GM18511 (cell line): ENCODE results near the gene PPP1R37.
A peak's percentile ranks its signal among the peaks of the same experiment; 100 is the strongest.

Experiments
- ATAC-seq: cut with Tn5 transposase; IDR thresholded peaks from one replicate; pipeline ENCODE4 v1.9.1; 2021; ENCODE audit warnings: mild to moderate bottlenecking, moderate library complexity; ENCODE audit not compliant: unreplicated experiment

The PPP1R37 gene

GRCh38 chr19:45150751-45151281 is 57.8 kb downstream of the PPP1R37 start:
- no peak for ATAC-seq

DNA sequence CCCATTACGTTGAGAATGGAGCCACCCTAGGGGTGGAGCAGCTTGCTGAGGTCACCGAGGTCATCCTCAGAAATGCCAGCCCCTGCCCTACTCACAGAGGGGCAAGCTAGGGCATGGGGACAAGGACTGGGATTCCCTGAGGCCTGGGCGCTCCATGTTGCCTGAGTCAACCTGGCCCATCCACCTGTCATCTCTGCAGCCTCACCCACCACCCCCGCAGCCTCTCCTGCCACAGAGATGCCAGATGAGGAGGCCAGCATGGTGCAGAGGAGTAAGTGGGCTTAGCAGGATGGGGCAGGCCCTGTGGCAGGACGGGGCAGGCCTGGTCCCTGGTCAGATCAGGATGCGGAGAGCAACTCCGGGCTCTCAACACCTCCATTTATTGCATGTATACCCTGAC is 58.3 kb downstream of the PPP1R37 start:
- no peak for ATAC-seq

DNA sequence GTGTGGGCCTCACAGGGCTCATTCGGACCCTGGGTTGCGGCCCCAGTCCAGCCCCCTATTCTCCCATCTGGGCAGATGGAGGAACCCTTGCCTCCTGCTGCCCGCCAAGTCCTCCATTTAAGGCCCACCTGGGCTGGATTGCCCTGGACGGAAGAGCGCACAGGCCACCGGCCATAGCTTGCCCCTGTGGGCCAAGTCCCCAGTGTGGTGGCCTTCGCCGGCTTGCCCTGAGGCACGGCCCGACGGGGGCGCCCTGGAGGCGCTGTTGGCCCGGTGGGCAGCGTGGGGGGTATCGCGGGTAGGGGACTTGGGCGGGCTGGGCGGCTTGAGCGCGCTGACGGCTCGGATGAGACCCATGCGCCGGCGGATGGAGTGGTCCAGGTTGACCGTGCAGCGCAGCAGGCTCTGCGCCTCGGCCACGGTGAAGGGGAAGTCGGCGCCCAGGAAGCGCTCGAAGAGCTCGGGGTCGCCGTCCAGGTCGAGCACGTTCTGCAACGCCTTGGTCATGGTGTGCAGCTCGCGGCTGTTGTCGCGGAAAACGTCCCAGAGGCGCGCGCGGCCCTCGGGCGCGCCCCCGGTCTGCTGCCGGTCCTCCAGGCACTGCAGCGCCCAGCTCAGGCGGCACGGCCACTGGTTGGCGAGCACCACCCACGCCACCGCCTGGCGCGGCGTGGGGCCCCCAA is 59.0 kb downstream of the PPP1R37 start:
- ATAC-seq = no peak

DNA sequence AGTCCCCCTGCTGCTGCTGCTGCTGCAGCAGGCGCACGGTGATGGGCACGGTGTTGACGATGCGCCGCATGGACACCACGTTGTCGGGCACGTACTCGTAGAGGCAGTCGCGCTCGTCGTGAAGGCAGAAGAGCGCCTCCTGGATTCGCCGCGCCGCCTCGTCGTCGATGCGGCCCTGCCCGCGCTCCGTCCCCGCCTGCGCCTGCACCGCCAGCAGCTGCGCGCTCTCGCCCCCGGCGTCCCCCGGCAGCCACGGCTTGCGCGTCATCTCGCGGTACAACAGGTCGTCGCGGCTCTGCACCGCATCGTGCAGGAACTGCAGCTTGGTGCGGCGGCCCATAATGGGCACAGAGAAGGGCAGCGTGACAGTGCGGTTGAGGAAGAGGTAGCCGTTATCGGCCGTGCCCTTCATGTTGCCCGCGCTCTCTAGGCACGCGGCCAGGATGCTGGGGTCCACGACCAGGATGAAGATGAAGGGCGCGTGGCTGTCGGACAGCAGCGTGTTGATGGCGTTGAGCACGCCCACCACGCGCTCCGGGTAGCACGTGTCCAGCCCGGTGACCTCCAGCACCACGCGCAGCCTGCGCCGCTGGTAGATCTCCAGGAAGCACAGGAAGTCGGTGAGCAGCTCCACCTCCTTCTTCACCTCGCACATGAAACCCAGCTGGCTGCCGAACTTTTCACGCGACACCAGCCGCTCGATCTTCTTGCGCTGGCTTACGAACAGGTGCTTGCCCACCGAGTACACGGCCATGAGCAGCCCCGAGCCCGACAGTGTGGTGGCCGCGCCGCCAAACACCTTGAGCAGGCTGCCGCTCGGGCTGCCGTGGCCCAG is 59.7 kb downstream of the PPP1R37 start:
- peak; percentile 65 for ATAC-seq

GRCh38 chr19:45153339-45154063 is 60.5 kb downstream of the PPP1R37 start:
- ATAC-seq = peak; percentile 33

GRCh38 chr19:45154064-45154827 is 61.3 kb downstream of the PPP1R37 start:
- no peak for ATAC-seq

GRCh38 chr19:45156011-45156630 is 63.1 kb downstream of the PPP1R37 start:
- no peak for ATAC-seq

- ATAC-seq = no peak
These were observed 63.8 kb downstream of the PPP1R37 start for GRCh38 chr19:45156751-45157150.

GRCh38 chr19:45158503-45159209 is 65.7 kb downstream of the PPP1R37 start:
- ATAC-seq = no peak

DNA sequence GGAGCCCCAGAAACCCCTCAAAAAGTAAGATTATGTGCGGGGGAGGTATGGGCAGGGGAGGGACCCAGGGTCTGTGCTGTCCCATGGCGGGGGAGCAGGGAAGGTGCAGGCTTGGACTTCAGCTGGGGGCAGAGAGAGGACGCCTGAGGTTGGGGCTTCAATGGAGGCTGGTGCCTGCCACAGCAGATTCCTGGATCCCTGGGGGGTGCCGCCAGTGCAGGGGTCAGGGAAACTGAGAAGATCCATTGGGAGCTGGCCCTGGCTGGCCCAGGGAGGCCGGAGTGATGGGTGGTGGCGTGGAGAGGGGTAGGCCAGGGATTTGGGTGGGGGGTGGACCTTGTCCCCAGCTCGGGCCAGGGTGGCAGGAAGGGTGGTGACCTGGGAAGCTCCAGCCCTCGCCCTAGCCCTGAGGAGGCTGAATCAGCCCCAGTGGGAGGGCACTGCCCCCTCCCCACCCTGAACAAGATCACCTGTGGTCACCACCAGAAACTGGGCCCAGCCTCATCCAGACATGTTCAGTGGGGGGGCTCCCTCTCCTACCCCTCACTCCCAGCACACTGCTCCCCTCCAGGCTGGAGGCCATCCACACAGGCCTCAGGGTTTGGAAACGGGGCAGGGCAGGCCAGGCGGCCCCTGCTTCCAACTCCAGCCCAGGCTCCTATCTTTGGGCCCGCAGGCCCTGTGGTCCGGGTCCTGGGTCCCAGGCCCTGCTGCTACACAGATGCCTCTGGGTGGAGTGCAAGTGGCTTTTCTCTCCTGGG is 66.4 kb downstream of the PPP1R37 start:
- ATAC-seq = no peak

- no peak for ATAC-seq
These were observed 67.0 kb downstream of the PPP1R37 start for GRCh38 chr19:45159971-45160324.

DNA sequence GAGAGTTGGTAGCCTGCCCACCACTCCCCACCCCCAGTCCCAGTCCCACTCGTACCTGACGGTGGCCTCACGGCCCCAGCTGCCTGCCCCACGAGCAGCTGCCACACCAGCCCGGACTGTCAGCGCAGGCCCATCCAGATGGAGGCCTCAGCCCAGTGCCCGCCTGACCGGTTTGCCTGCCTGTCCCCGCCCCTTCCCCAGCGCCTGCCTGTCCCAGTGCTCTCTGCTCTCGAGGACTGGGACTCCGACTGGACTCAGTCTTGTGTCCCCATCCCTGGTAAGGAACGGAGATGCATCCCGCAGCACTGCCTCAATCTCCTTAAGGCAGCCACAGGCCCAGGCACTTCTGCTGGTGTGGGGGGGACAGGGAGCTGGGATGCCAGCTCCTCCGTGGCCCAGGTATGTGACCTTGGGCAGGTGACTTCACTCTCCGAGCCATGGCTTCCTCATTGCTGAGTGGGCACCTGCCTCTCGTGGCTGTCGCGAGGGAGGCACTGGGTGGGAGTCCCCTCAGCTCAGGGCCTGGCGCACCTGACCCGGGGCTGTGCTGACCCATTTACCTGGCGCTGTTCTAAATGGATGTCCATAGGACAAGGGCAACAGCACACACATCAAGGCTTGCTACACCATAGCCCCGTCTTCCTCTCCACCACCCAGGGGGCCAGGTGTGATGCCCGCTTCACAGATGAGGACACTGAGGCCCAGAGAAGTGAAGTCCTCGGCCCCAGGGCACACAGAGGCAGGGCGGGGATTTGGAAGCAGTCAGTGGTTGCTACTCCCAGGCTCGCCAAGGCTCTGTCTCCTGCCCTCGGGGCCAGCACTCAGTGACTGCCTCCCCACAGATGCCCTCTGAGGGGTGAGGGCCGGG is 68.1 kb downstream of the PPP1R37 start, which contains the start of gene NKPD1:
Gene NKPD1 (minus strand): TSS at position 113 of the 868 bp plus-strand sequence. CDS start 832 bp downstream, outside the sequence.
- no peak for ATAC-seq

DNA sequence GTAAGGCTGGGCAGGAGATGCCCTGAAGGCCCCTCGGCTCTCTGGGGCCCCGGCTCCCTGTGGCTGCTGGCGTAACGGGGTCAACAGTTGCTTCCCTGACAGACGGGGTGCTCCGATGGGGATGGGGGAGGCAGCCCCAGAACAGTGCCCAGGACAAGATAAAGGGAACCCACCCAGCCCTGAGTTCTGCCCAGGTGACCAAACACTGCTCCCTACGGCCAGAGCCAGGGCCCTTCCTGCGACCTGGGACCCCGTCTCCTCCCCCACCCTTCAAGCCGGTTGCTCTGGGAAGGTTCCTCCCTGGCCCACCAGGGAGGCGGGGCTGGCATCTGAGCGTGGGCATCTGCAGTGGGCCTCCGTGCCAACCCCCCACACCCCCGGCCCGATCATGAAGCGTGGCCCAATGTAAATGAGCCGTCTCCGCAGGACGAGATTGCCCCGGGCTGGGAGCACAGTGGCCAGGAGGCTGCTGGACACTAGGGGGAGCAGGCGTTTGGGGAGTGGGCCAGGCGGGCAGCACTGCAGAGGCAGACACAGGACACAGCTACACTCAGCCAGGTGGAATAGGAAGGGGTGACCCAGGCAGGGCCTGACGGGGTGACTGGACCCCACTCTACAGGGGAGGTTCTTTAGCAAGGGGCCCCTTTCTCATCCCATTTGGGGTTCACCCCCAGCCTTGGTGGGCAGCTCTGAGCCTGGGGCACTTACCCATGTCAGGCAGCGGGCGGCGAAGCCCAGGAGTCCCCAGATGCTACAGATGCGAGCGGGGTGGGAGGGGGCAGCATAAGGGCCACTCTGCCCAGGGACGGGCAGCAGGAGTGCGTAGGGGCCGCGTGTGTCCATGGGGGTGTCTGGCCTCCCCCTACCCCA is 69.0 kb downstream of the PPP1R37 start:
- ATAC-seq = no peak

GRCh38 chr19:45162608-45163143 is 69.7 kb downstream of the PPP1R37 start:
- no peak for ATAC-seq

DNA sequence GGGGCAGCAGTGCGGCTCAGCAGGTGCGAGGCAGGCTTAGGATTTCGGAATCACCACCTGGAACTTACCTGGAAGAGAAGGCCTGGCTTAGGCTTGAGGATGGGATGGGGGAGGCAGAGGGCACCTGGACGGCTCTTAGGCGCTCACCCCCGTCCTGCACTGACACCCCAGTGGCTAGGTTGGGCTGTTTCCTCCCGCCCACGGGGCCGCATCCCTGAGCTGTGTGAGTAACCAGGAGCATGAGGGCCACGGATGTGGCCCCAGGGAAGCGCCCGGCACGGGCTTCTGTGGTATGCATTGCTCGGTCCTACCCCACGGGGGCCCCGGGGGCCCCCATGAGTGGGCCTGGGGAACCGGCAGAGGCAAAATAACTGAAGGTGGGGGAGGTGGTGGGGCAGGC is 70.2 kb downstream of the PPP1R37 start:
- no peak for ATAC-seq

DNA sequence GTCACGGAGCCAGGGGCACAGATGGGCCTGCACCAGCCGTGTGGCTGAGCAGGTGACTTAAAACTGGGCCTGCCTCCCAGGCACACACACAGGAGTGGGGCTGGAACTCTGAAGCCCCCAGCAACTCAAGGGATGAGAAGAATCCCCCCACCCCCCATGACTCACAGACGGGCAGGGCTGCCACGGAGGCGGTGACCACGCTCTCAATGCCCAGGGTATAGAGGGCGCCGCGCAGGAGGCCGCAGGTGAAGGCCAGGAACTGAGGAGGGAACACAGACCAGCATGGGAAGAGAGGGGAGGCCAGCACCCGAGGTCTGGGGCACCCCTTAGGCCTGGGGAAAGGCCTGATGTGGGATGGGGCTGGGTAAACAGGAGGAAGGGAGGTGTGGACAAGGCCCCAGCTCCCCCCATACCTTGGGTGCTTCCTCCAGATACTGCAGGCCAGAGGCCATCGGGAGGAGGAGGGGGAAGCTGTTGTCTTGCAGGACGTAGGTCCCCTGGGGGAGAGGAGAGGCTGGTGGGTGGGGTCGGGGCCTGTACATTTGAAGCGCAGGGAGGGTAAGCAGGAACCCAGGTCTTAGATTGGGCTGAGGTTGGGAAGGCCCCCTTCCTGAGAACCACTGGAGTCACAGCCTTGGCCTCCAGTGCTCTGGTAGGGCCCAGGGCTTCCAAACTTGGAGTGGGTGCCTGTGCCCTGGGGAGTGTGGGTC is 70.9 kb downstream of the PPP1R37 start:
- ATAC-seq = no peak
